DOHH2 (cell line): ENCODE measurements around the gene KCNK17.

Experiments
- CTCF ChIP-seq: fragments of 200-600 bp; sonication (generic); IDR thresholded peaks from one replicate; pipeline ENCODE4 v1.5.1; 2014; ENCODE audit warnings: antibody characterized with exemption, mild to moderate bottlenecking, low read depth, low read length; ENCODE audit not compliant: poor library complexity, severe bottlenecking
- EZH2phosphoT487 ChIP-seq: fragments of 200-600 bp; sonication (generic); IDR thresholded peaks from 2 replicates; pipeline ENCODE4 v1.6.1; 2017; ENCODE audit warnings: borderline replicate concordance, mild to moderate bottlenecking, antibody characterized with exemption, low read length, moderate library complexity, mixed read lengths

- TF ChIP-seq CTCF (no peak), EZH2phosphoT487 (no peak)
Measured at GRCh38 chr6:39256294-39256940, 57.8 kb downstream of the KCNK17 start.
